Hematopoietic multipotent progenitor cell treated with erythropoietin and hydrocortisone succinate and interleukin-3 and kit ligand, for 17 days (in vitro differentiated cells): ENCODE measurements around the gene ZBTB16.

Source experiments
- DNase-seq: peaks from one replicate; pipeline ENCODE4 v3.0.0-alpha.2; 2015; ENCODE audit warnings: low spot score

ZBTB16 gene

DNA sequence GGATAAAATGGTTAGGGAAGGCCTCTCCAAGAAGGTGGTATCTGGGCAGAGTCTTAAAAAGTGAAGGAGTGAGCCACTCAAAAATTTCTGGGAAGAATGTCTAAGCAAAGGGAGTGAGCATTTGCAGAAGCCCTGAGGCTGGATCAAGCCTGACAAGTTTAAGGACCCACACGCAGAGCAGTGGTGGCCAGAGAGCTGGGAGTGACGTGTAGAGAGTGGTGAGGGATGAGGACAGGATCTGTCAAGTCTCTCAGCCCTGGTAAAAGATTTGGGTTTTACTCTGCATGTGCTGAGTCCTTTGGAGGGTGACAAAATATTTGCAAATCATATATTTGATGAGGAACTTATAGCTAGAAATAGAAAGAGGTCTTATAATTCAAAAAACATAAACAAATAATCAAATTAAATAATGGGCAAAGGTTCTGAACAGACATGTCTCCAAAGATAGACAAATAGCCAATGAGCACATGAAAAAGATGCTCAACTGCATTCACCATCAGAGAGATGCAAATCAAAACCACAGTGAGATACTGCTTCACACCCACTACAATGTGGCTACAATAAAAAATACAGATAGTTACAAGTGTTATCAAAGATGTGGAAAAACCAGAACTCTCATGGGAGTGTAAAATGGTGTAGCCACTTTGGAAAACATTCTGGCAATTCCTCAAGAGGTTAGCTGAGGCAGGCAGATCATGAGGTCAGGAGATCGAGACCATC, 129.5 kb downstream of the ZBTB16 start:
- DNase-seq: no peak

DNA sequence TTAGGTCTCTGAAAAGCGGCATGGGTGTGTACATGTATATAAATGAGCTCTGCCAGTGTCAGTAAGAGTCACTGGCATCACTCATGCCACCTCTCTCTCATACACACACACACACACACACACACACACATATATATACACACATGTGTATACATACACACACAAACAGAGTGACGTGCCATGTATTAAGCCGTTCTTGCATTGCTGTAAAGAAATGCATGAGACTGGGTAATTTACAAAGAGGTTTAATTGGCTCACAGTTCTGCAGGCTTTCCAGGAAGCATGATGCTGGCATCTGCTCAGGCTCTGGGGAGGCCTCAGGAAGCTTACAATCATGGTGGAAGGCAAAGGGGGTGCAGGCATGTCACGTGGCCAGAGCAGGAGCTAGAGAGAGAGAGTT, 131.1 kb downstream of the ZBTB16 start:
- no peak for DNase-seq

DNA sequence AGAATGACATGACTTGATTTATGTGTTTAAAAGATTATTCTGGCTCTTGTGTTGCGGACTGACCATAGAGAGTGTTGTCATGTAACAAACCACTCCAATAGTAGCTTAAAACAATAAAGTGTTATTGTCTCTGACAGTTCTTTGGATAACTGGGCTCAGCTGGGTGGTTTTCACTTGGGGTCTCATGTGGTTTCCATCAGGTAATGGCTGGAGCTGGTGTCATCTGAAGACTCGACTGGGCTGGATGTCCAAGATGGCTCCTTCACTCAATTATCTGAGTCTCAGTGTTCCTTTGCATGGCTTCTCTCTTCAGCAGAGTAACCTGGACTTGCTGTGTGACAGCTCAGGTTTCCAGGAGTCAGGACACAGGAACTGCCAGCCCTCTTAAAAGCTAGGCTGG, 132.4 kb downstream of the ZBTB16 start:
- DNase-seq: no peak

DNA sequence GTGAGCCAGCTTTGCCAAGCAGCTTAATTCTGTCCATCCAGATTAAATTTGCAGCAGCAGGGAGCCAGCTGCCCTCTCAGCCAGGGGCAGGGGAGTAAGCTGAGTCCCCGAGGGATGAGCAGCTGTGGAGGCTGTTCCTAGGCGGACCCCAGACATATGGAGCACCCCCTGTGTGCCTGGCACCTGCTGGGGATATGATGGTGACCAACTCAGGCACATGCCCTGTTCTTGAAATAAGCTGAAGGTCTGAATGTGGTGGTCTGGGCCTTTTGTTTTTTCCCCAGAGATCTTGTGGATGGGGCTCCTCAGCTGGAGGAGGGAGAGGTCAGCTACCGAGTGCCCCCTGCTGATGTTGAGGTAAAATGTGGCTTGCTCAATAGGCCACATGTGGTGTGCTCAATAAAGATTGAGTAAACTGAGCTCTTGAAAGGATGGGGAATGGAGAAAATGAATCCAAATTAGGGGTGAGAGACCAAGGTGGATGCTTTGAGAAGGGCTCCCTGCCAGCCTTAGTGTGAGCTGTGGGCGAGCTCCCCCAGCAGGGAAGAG, 133.4 kb downstream of the ZBTB16 start:
- no peak for DNase-seq

DNA sequence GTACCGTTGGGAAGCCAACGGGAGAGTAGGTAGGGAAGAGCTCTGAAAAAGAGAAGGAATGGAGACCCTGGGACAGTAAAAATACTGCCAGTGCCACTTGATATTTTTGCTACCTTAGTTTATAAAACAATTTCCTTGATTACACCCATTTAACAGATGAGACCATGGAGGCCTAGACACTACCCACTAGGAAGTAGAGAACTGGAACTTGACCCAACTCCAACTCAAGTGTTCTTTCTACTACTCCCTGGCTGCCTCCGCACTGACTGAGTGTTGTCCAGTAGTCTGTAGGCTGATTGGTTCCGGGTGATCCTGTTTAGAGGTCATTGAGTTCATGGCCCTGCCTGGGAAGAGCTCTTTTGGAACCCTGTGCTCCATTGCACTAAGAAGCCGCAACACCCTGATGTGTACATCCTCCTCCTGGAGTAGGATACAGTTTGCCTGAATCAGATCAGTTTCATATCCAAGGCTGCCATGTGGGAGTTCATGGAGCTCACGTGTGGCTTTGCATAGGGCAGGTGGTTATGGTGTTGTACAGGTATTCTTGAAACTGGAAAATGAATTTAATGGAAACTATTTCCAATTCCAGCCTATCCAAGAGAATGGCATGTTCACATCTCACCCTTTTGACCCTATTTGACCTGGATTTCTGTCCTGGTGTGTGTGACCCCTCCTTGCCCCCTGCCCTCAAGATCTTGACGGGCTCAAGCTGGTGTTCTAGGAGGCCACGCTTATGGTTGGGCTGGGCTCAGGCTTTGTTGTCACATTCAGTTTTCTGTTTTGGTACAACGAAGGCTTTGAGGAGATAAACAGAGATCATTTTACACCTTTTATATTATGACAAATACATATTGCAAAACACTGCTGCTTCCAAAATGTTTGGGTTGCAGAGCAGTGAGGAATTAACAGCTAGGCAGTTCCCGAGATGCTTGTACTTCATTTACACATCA, 134.5 kb downstream of the ZBTB16 start:
- DNase-seq: no peak

DNA sequence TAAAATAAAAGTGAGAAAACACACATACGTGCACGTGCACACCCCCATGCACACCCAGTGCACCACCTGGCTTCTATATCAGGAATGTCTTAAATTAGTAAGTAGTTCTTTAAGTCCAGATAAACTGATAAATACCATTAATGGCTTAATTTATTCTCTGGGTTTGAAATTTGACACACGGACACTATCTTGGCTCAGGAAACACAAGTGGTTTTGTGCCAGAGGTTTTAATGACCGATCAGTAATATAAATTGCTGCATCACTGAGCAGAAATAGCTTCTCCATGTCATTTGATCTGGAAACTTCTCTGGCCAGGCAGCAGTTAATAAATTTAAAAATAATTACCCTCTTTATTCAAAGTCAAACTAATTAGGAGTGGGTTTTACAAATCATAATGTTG, 135.2 kb downstream of the ZBTB16 start:
- no peak for DNase-seq

DNA sequence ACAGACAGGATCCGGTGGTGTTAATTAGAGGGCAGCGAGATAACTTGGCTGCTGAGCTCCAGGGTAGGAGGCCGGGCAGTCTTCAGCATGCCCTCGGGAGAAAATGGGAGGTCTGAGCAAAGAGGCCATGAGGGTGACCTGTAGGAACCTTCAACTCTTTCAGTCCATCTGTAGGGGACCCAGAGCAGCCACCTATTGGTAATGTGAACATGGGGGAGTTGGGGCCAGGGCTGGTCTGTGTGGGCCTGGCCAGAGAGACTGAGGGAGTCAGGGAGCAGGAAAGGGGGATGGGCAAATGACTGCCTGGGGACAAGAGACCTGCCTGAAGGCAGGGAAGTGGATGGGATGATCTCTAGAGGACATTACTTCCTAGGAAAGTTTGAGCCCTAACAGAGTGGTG, 135.6 kb downstream of the ZBTB16 start:
- no peak for DNase-seq

DNA sequence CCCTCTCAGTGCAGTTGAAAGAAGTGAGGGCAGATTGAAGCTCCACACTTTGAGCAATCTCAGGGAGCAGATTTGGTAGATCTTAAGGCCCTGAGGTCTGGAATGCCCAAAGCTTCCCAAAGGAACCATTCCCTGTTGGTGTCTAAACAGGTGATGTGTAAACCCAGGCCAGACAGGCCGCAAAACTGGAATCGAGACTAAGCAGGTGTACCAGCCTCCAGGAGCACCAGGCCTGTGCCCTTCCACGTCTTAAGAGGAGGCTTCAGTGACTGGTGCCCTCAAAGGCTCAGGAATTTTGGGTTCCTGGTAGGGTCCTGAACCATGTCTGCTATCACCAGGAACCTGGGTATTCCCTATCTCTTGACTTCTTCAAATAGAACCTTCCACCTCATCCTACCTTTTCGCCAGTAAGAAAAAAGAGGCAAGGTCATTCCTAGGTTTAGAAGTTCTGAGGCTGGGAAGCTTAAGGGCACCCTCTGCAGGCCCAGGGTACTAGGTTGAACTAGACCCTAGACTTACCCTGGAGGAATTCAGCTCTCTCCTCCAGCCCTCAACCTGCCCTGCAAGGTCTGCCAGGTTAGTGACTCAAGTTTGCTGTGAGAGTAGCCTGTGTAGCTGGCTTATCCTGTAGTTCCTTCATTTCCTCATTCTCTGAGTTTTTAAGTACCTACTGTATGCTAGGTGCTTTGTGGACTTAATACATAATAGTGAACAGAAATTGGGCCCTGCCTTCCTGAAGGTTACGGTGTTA, 136.6 kb downstream of the ZBTB16 start:
- DNase-seq: peak; percentile 21

DNA sequence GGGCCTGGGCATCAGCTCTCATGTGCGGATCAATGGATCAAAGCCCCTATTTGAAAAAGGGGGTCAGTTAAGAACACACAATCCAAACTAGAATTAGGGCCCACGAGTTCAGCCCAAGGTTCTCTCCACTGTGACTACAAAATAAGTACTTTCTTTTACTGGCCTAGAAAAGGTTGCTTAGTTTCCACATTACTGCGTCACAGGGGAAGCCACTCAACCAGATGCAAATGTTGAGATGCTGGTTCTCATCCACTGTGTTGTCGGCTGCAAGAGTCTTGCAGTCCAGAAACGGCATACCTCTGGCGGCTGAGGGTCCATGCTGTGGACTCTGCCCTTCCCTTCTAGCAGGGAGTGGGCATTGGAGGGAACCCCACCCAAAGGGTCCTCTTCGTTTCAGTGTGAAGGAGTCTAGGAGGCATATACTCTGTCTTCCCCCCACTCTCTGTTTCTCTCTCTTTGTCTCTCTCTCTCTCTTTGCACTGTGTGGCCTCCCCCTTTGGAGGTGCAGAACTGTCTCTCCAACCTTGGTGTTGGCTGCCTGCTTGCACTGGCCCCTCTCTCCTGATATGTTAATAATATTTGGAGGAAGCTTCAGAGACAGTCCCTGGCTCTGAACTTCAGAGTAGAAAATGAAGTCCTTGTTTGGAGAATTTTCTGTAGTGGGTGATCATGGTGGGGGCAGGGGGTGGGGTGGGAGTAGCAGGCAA, 137.6 kb downstream of the ZBTB16 start:
- no peak for DNase-seq

DNA sequence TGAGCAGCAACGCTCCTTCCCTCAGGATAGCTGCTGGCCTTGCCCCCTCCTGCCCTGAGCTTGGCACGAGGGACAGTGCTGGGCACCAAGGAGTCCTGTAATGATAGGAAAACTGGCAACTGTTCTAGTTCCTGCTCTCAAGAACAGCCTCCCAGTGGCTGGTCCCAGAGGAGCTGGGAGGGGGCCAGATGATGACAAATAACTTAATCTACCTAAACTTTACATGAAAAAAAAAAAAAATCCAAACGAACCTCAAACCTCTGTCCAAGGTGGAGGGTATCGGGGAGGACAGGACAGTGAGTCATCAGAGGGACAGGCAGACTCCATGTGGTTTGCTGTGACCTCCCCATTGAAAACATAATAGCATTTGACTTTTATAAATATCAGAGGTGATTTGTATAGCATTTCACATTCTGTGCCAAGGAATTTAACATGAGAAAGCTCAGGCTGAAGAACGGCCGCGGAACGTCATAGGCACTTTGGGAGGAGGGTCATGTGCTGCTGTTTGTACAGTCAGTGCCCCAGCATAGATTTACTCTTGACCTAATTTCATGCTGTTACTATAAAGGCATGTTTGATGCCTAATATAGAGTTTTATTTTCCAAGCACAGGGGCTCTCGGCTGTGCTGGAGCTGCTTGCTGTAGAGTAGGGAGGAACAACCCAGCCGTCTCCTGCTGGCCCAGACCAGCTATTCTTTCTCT, 138.4 kb downstream of the ZBTB16 start:
- DNase-seq: no peak

DNA sequence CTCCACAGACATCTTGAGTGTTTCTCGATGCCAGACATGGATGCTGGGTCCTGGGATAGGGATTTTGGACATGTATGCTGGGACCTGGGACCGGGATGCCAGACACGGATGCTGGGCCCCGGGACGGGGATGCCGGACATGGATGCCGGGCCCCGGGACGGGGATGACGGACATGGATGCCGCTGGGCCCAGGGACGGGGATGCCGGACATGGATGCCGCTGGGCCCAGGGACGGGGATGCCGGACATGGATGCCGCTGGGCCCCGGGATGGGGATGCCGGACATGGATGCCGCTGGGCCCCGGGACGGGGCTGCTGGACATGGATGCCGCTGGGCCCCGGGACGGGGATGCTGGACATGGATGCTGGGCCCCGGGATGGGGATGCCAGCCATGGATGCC, 139.5 kb downstream of the ZBTB16 start:
- DNase-seq: no peak

DNA sequence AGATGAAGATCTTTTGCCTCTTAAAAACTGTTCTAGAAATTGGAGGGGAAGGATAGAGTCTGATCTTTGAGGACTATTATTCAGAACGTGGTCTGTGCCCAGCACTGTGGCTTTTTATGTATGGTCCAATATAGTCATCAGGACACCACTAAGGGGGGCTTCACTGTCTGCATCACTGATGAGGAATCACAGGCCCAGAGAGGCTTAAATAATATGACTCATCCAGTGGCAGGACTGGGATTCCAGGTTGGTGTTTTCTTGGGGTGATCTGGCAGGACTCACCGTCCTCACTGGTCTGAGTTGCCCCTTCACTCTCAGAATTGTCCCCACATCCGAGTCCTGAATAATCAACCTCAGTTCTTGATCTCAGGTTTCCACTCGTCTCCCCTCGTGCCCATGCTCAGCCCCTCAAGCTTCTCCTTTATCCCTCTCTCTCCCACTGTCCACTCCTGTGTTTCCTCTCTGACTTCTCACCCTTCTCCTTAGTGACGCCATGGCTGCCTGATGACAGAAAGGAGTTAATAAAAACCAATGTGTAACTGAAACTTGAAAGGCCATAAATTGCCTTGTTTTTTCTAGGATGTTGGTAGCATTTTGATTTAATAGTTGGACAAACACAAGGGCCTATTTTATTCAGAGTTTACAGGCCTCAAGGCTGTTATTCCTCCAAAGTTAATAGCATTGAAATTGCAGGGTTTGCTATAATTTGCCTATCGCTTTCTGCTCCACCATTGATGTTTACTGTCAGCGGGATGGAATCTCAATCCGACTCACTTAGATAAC, 141.0 kb downstream of the ZBTB16 start:
- no peak for DNase-seq

DNA sequence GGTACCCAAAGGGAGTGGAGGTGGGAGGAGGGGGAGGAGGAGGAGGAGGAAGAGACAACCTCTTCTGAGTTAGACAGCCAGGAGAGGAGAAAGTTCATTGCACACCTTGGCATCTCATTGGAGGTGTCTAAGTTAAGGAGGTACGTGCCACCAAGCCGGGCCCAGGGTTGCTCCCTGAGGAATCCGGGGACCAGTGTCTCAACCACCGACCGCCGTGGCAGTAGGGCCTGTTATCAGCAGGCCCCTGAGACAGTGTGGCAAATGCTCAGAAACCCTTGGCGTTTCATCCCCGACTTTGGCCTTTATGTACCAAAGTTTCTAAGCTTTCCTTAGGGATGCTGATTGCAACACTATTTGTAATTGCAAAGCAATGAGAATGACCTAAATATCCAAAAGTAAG, 141.7 kb downstream of the ZBTB16 start:
- DNase-seq: no peak

DNA sequence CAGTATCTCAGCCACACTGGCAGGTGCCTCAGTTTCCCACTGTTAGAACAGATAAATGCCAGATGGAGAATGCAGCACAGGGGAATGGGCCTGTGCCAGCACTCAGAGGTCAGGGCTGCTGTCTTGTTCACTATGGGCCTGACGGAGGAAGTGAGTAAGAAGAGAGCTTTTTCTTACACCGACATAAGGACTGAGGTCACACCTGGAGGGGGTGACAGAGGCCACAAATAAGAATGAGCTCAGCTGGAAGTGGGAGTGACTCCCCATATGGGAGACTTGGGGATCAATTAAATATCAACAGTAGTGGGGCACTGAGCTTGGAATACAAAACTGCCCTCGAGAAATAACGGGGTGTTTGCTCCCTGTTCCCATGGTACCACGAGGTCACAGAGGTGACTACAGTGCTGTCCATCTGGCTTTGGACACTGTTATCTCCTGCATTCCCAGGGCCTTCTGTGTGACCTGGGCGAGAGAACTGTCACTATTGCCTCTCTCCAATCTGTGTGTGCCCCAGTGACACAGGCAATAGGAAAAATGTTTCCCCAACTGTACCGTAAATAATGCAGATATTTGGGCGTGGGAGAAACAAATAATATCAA, 142.6 kb downstream of the ZBTB16 start:
- DNase-seq: no peak

DNA sequence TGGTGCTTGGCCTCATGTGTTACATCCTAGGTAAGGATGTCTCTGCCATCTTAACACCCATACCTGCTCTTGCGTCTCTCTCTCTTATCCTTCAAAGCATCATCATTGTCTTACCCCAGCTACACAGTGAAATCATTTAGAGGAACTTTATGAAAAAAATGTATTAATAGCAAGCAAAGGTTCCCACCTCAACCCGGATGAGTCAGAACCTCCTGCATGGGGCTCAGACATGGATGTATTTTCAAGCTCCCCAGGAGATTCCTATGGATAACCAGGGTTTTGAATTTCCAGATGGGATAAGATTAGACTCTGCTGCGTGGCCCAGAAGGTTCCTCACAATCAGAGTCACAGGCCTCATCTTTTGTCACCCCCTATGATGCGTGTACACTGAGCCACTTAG, 147.6 kb downstream of the ZBTB16 start:
- no peak for DNase-seq

DNA sequence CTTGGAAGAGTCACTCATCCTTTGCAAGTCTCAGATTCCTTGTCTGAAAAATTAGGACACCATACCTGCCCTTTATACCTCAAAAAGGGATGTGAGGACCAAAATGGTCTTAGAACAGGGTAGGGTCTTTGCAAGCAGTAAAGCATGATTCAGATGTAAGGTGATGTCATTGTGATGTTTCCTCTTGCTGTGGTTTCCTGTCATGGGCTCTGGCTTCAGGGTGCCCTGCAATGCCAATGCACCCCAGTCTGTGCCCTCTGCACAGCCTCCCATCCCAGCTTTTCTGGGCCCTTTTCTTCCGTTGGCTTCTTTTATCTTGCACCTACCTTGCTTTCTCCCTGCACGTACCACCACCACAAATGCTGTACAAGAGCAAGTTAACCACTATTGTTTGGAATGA, 148.9 kb downstream of the ZBTB16 start:
- no peak for DNase-seq

DNA sequence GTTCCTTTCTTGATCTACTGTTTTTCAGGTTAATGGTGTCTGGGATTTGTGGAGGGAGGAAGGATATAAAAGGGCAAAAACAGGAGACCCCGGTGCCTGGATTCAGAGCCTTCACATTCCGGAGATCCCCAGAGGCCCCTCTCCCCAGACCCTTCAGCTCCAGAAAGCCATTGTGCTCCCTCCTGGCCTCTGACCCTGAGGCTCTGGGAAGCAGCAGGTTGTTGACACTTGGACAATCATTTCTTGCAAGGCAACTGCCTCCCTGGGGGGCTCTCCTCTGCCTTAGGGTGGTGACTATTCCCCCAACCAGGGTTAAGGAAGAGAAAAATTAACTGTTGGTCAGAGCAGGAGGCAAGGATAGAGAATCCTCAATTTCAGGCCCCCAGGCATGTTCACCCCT, 149.8 kb downstream of the ZBTB16 start:
- DNase-seq: no peak

DNA sequence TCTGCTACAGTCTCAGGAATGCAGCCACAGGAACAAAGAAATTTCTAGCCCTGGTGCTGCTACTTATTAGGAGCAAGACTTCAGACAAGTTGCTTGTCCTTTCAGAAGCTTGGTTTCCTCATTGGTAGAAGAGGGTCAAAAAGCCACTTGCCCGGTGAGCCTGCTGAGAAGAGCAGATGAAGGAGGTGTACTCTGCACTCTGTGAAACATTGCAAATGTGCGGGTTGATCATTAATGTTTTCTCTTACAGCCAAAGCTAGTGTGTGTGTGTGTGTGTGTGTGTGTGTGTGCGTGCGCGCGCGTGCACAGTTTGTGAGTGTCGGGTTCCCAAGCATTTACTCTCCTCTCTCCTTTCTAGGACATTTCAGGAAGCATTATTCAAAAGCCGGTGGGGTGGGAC, 150.4 kb downstream of the ZBTB16 start:
- no peak for DNase-seq

DNA sequence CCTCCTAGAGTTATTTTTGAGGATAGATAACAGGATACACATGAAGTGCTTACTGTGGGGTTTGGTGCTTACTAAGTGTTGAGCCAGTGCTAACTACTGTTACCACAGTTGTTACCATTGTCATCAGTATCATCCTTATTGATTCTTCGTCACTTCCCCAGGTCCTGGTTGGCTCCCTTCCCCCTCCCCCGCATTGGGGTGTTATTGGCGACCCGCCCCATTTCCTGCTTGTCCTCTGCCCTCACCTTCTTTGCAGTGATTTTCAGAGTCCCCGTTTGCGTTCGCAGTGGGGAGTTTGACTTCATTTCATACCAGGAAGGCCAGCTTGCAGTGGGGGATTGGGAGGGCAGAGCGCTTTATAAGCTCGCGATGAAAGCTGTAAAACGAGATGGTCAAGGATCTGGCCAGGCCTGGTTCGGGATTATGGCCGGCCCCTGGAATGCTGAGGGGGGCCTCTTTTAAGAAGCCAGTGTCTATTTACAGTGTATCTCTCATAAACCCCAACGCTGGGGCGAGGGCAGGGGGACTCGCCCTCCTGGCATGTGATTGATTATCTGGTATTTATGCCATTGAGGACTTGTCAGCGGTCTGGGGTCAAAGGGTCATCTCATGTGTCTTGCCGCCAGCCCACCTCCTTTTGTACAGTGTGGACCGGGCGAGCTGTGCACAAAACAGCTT, 152.1 kb downstream of the ZBTB16 start:
- no peak for DNase-seq
